Body of pancreas (tissue), 4 donors: ENCODE measurements around the gene ACP2.

Source experiments
- CTCF ChIP-seq, 7 experiments: fragments of 450-650 bp in 4 of 7; fragments of 200-600 bp in 3 of 7; sonication (generic) in 3 of 7; IDR thresholded peaks; one replicate each; pipeline ENCODE4 v1.5.1; 2016 to 2019; ENCODE audit warnings: antibody characterized with exemption in 7 of 7
- POLR2A ChIP-seq, 3 donors: fragments of 450-650 bp; IDR thresholded peaks; one replicate each; pipeline ENCODE4 v1.6.1; 2016; ENCODE audit warnings: antibody characterized with exemption in 3 of 3, mild to moderate bottlenecking in 2 of 3

- TF ChIP-seq POLR2A (IDR thresholded peaks at IDR 0.05) = no peak
- TF ChIP-seq CTCF (IDR thresholded peaks at IDR 0.05) = no peak
Measured at GRCh38 chr11:47285969-47286770, 37.6 kb upstream of the ACP2 start.
